H9 (cell line): ENCODE data around the gene ALG10B. TPM values are rescaled to one million over a fixed set of nuclear protein-coding genes. Genes with fewer than 3 reads are reported as not detected.

Experiments used
- DNase-seq: peaks from one replicate; pipeline ENCODE4 v3.0.0-alpha.2; 2017
- H2AFZ ChIP-seq: one replicate; pipeline ENCODE4 v1.6.1; 2013; ENCODE audit warnings: mild to moderate bottlenecking, low read length, control low read depth, moderate library complexity
- H2AK5ac ChIP-seq: 2 replicates; pipeline ENCODE4 v1.6.1; 2013; ENCODE audit warnings: low read length, control low read depth, mixed read lengths; ENCODE audit not compliant: insufficient read length
- H2BK120ac ChIP-seq: one replicate; pipeline ENCODE4 v1.6.1; 2013; ENCODE audit warnings: low read depth, mild to moderate bottlenecking, low read length, control low read depth, inconsistent platforms; ENCODE audit not compliant: poor library complexity, severe bottlenecking
- H2BK12ac ChIP-seq: 2 replicates; pipeline ENCODE4 v1.6.1; 2013; ENCODE audit warnings: low read length, control low read depth, mixed read lengths, low read depth; ENCODE audit not compliant: insufficient read length
- H2BK15ac ChIP-seq: 2 replicates; pipeline ENCODE4 v1.6.1; 2013; ENCODE audit warnings: low read depth, low read length, control low read depth
- H2BK20ac ChIP-seq: one replicate; pipeline ENCODE4 v1.6.1; 2013; ENCODE audit warnings: low read depth, mild to moderate bottlenecking, low read length, control low read depth, inconsistent platforms; ENCODE audit not compliant: poor library complexity, severe bottlenecking
- H2BK5ac ChIP-seq: 2 replicates; pipeline ENCODE4 v1.6.1; 2013; ENCODE audit warnings: low read length, control low read depth, mixed read lengths; ENCODE audit not compliant: insufficient read length
- H3K14ac ChIP-seq: 2 replicates; pipeline ENCODE4 v1.6.1; 2013; ENCODE audit warnings: low read length, control low read depth; ENCODE audit not compliant: insufficient read depth
- H3K18ac ChIP-seq: 2 replicates; pipeline ENCODE4 v1.6.1; 2013; ENCODE audit warnings: low read depth, mild to moderate bottlenecking, mixed read lengths, low read length, control low read depth; ENCODE audit not compliant: insufficient read length
- H3K23ac ChIP-seq: 2 replicates; pipeline ENCODE4 v1.6.1; 2013; ENCODE audit warnings: low read length, control low read depth, mixed read lengths, low read depth; ENCODE audit not compliant: insufficient read length
- H3K23me2 ChIP-seq: 2 replicates; pipeline ENCODE4 v1.6.1; 2013; ENCODE audit warnings: low read depth, mild to moderate bottlenecking, mixed read lengths, low read length, control low read depth; ENCODE audit not compliant: insufficient read length, poor library complexity, severe bottlenecking
- H3K27ac ChIP-seq: 2 replicates; pipeline ENCODE4 v1.5.1; 2013; ENCODE audit warnings: low read length, control low read depth, mixed read lengths, low read depth; ENCODE audit not compliant: insufficient read length
- H3K27me3 ChIP-seq: 2 replicates; pipeline ENCODE4 v1.6.1; 2013; ENCODE audit warnings: low read length, control low read depth, inconsistent platforms; ENCODE audit not compliant: insufficient read depth
- H3K4ac ChIP-seq: 2 replicates; pipeline ENCODE4 v1.6.1; 2013; ENCODE audit warnings: low read depth, mild to moderate bottlenecking, control low read depth, inconsistent platforms, low read length, moderate library complexity
- H3K4me1 ChIP-seq: 2 replicates; pipeline ENCODE4 v1.6.1; 2013; ENCODE audit warnings: low read length, control low read depth, inconsistent platforms; ENCODE audit not compliant: insufficient read depth
- H3K4me2 ChIP-seq: 2 replicates; pipeline ENCODE4 v1.6.1; 2013; ENCODE audit warnings: low read length, control low read depth, mixed read lengths; ENCODE audit not compliant: insufficient read length, insufficient read depth
- H3K56ac ChIP-seq: 2 replicates; pipeline ENCODE4 v1.6.1; 2013; ENCODE audit warnings: low read depth, mild to moderate bottlenecking, mixed read lengths, low read length, control low read depth; ENCODE audit not compliant: insufficient read length
- H3K79me1 ChIP-seq: 2 replicates; pipeline ENCODE4 v1.6.1; 2013; ENCODE audit warnings: low read depth, mild to moderate bottlenecking, moderate library complexity, low read length, control low read depth, inconsistent platforms; ENCODE audit not compliant: insufficient read depth, poor library complexity, severe bottlenecking
- H3K79me2 ChIP-seq: 2 replicates; pipeline ENCODE4 v1.6.1; 2013; ENCODE audit warnings: low read length, control low read depth, inconsistent platforms; ENCODE audit not compliant: insufficient read depth
- H3K9ac ChIP-seq: 2 replicates; pipeline ENCODE4 v1.6.1; 2013; ENCODE audit warnings: low read length, control low read depth, mixed read lengths; ENCODE audit not compliant: insufficient read length; ENCODE audit errors: extremely low read depth
- H3K9me3 ChIP-seq: one replicate; pipeline ENCODE4 v1.6.1; 2013; ENCODE audit warnings: low read depth, low read length, inconsistent platforms; ENCODE audit not compliant: control insufficient read depth
- H3T11ph ChIP-seq: one replicate; pipeline ENCODE4 v1.6.1; 2013; ENCODE audit warnings: mild to moderate bottlenecking, low read length, control low read depth, inconsistent platforms
- H4K20me1 ChIP-seq: one replicate; pipeline ENCODE4 v1.6.1; 2013; ENCODE audit not compliant: control insufficient read depth, insufficient read length, insufficient read depth
- H4K5ac ChIP-seq: 2 replicates; pipeline ENCODE4 v1.6.1; 2013; ENCODE audit warnings: low read depth, mild to moderate bottlenecking, mixed read lengths, low read length, control low read depth; ENCODE audit not compliant: insufficient read length
- H4K8ac ChIP-seq: replicated peaks from 2 replicates; pipeline ENCODE4 v1.6.1; 2013; ENCODE audit warnings: low read length, control low read depth, mixed read lengths, low read depth; ENCODE audit not compliant: insufficient read length
- H4K91ac ChIP-seq: 2 replicates; pipeline ENCODE4 v1.6.1; 2013; ENCODE audit warnings: low read depth, mild to moderate bottlenecking, moderate library complexity, mixed read lengths, low read length, control low read depth; ENCODE audit not compliant: insufficient read length
- H3K27ac Mint-ChIP-seq, 3 experiments: 2 replicates in 2 of 3; 3 replicates in 1 of 3; pipeline ENCODE4 v1.8.0; 2020 to 2021; ENCODE audit warnings: mixed read lengths in 3 of 3, mild to moderate bottlenecking in 1 of 3, moderate library complexity in 1 of 3
- H3K27me3 Mint-ChIP-seq: 2 replicates; pipeline ENCODE4 v1.8.0; 2021; ENCODE audit warnings: low read depth, mild to moderate bottlenecking, moderate library complexity, mixed read lengths
- H3K36me3 Mint-ChIP-seq, 3 experiments: 2 replicates in 2 of 3; 3 replicates in 1 of 3; pipeline ENCODE4 v1.8.0; 2020 to 2021; ENCODE audit warnings: low read depth in 3 of 3, mixed read lengths in 3 of 3; ENCODE audit not compliant: insufficient read depth in 1 of 3
- H3K4me1 Mint-ChIP-seq, 2 experiments: 2 replicates each; pipeline ENCODE4 v1.8.0; 2020; ENCODE audit warnings: mixed read lengths in 2 of 2
- H3K4me3 Mint-ChIP-seq, 2 experiments: 2 replicates in 1 of 2; 3 replicates in 1 of 2; pipeline ENCODE4 v1.8.0; 2020 to 2021; ENCODE audit warnings: mild to moderate bottlenecking in 2 of 2, mixed read lengths in 2 of 2, moderate library complexity in 1 of 2
- H3K9me3 Mint-ChIP-seq, 2 experiments: 2 replicates in 1 of 2; 3 replicates in 1 of 2; pipeline ENCODE4 v1.8.0; 2020; ENCODE audit warnings: mild to moderate bottlenecking in 2 of 2, mixed read lengths in 2 of 2, moderate library complexity in 1 of 2
- WGBS: extraction: QIAGEN DNeasy Blood & Tissue Kit; methylation state at CpG from one replicate; pipeline ENCODE4 v1.1.7; 2013; ENCODE audit warnings: missing lambda C conversion rate, low lambda C conversion rate, mixed read lengths; ENCODE audit not compliant: insufficient read length; ENCODE audit errors: extremely low coverage; 5-methylcytosine and 5-hydroxymethylcytosine counted together
- total RNA-seq: library from RNA; stranded (reverse); gene quantifications from 2 replicates; pipeline ENCODE4 v1.2.1, GENCODE V29; 2021
- TF ChIP-seq, protein P1 (sequence below): fragments of 200-600 bp; sonication (generic); conservative IDR thresholded peaks from 3 replicates; pipeline ENCODE4 v1.8.0; 2021; ENCODE audit warnings: antibody characterized with exemption, mild to moderate bottlenecking

Gene ALG10B
- total RNA-seq, 1 experiment from 2014 or later, result 6.8 TPM

DNA sequence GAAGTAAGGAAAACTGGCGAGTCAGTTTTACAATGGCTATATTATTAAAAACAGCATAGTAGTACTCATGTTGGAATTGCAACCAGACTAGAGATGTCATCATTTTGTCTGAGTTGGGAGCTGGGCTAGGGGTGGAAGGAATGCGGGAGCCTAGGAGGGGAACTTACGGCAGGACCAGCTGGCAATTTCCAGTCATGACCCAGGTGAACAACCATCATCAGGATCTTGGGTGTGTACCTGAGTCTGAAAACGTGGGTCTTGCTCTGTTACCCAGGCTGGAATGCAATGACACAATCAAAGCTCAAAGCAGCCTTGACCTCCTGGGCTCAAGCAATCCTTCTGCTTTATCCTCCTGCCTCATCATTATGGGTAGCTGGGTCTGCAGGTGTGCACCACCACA lies 50.9 kb downstream of the ALG10B start:
- H2BK5ac ChIP-seq, result no peak overlapping the region
- H3K14ac ChIP-seq, result no peak overlapping the region
- no peak overlapping the region for H4K91ac ChIP-seq
- H2BK20ac ChIP-seq, result no peak overlapping the region
- WGBS, result no CpG with 5 or more reads among the region's 4 CpGs
- no peak overlapping the region for H3K9ac ChIP-seq
- H2AFZ ChIP-seq, result no peak overlapping the region
- no peak overlapping the region for H4K5ac ChIP-seq
- H3K4me1 ChIP-seq, result no peaks in the 10 kb centered on the region
- no peak overlapping the region for H3K4me2 ChIP-seq
- Mint-ChIP-seq H3K27me3 (no peaks in the 10 kb centered on the region), H3K9me3 (peaks cover 0 to 13% of the 10 kb centered on the region in 2 experiments; a peak in 3 of 5 replicates), H3K4me3 (no peak overlapping the region), H3K36me3 (no peaks in the 10 kb centered on the region), H3K4me1 (no peaks in the 10 kb centered on the region), H3K27ac (no peak overlapping the region; a peak in 1 of 7 replicates)
- no peak for DNase-seq
- H3K79me2 ChIP-seq, result no peaks in the 10 kb centered on the region
- H3K56ac ChIP-seq, result no peak overlapping the region
- no peaks in the 10 kb centered on the region for H4K20me1 ChIP-seq
- no peak overlapping the region for H3K4ac ChIP-seq
- no peak overlapping the region for H2BK120ac ChIP-seq
- no peak overlapping the region for H4K8ac ChIP-seq
- no peak overlapping the region for H3T11ph ChIP-seq
- H2AK5ac ChIP-seq, result no peak overlapping the region
- no peak overlapping the region for H2BK12ac ChIP-seq
- H3K27me3 ChIP-seq, result no peaks in the 10 kb centered on the region
- no peak overlapping the region for H3K18ac ChIP-seq
- no peak overlapping the region for H2BK15ac ChIP-seq
- H3K23ac ChIP-seq, result no peak overlapping the region
- no peak overlapping the region for H3K27ac ChIP-seq
- no peaks in the 10 kb centered on the region for H3K9me3 ChIP-seq
- no peaks in the 10 kb centered on the region for H3K79me1 ChIP-seq
- H3K23me2 ChIP-seq, result no peaks in the 10 kb centered on the region
- TF ChIP-seq, protein P1, sequence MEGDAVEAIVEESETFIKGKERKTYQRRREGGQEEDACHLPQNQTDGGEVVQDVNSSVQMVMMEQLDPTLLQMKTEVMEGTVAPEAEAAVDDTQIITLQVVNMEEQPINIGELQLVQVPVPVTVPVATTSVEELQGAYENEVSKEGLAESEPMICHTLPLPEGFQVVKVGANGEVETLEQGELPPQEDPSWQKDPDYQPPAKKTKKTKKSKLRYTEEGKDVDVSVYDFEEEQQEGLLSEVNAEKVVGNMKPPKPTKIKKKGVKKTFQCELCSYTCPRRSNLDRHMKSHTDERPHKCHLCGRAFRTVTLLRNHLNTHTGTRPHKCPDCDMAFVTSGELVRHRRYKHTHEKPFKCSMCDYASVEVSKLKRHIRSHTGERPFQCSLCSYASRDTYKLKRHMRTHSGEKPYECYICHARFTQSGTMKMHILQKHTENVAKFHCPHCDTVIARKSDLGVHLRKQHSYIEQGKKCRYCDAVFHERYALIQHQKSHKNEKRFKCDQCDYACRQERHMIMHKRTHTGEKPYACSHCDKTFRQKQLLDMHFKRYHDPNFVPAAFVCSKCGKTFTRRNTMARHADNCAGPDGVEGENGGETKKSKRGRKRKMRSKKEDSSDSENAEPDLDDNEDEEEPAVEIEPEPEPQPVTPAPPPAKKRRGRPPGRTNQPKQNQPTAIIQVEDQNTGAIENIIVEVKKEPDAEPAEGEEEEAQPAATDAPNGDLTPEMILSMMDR, result no peak
